GM12891 (cell line): ENCODE results near the gene ST6GAL2.

Experiments used
- PAX5 ChIP-seq: IDR thresholded peaks from 2 replicates; pipeline ENCODE4 v1.6.1; 2011; ENCODE audit warnings: low read length, moderate library complexity, mild to moderate bottlenecking; ENCODE audit not compliant: insufficient read depth, severe bottlenecking
- POLR2A ChIP-seq: IDR thresholded peaks from 2 replicates; pipeline ENCODE4 v1.6.1; 2011; ENCODE audit warnings: low read depth, low read length, control low read depth
- POLR2AphosphoS5 ChIP-seq: IDR thresholded peaks from 2 replicates; pipeline ENCODE4 v1.6.1; 2011; ENCODE audit warnings: low read depth, low read length, control low read depth
- SPI1 ChIP-seq: IDR thresholded peaks from 2 replicates; pipeline ENCODE4 v1.6.1; 2011; ENCODE audit warnings: low read depth, low read length, control low read depth
- TAF1 ChIP-seq: IDR thresholded peaks from 2 replicates; pipeline ENCODE4 v1.6.1; 2011; ENCODE audit warnings: low read depth, low read length, control low read depth

DNA sequence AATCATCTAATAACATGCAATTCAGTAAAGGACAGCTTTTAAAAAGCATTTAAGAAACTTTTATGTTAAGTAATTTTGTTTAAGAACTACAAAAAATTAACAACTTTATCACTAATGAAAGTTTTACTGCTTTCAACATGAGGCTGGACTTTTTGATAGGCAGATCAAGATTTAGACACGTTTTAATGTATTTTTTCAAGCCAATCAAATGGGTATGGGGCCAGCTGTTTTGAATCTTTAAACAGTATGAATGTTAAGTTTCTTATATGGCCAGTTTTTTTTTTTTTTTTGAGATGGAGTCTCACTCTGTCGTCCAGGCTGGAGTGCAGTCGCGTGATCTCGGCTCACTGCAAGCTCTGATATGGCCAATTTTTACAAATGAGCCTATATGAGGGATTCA lies 73.1 kb downstream of the ST6GAL2 start:
- TF ChIP-seq POLR2AphosphoS5 = no peak
- TF ChIP-seq POLR2A = no peak
- no peak for TF ChIP-seq TAF1
- TF ChIP-seq SPI1 = no peak
- no peak for TF ChIP-seq PAX5
